UCSD-AML1 (cell line): ENCODE data around the gene NR2E1.

Source experiments
- DNase-seq: peaks from one replicate; lab custom pipeline; 2025; ENCODE audit not compliant: unreplicated experiment; lab: John Stamatoyannopoulos, UW

Gene NR2E1

GRCh38 chr6:108165714-108166663, at the start of gene NR2E1:
NR2E1 (plus strand) TSS chr6:108166022; CDS start chr6:108166766, 744 bp downstream.
- DNase-seq = no peak

- DNase-seq = no peak
These were observed 49.0 kb upstream of the NR2E1 start for GRCh38 chr6:108116546-108117426.

- peak; percentile 48 for DNase-seq
These were observed 48.1 kb upstream of the NR2E1 start for GRCh38 chr6:108117427-108118358.

GRCh38 chr6:108118359-108118724, 47.5 kb upstream of the NR2E1 start:
- no peak for DNase-seq

GRCh38 chr6:108118810-108119768, 46.7 kb upstream of the NR2E1 start:
- DNase-seq = no peak

GRCh38 chr6:108119769-108120141, 46.1 kb upstream of the NR2E1 start:
- no peak for DNase-seq

- DNase-seq = no peak
These were observed 45.5 kb upstream of the NR2E1 start for GRCh38 chr6:108120311-108120710.

- DNase-seq = no peak
These were observed 44.2 kb upstream of the NR2E1 start for GRCh38 chr6:108121612-108122011.

- no peak for DNase-seq
These were observed 42.3 kb upstream of the NR2E1 start for GRCh38 chr6:108123481-108123929.

GRCh38 chr6:108123946-108124345, 41.9 kb upstream of the NR2E1 start:
- no peak for DNase-seq

GRCh38 chr6:108127056-108127455, 38.8 kb upstream of the NR2E1 start:
- no peak for DNase-seq

- DNase-seq = no peak
These were observed 38.0 kb upstream of the NR2E1 start for GRCh38 chr6:108127826-108128225.

GRCh38 chr6:108130262-108130661, 35.6 kb upstream of the NR2E1 start:
- no peak for DNase-seq

- no peak for DNase-seq
These were observed 33.0 kb upstream of the NR2E1 start for GRCh38 chr6:108132863-108133262.

- DNase-seq = peak; percentile 31
These were observed 32.1 kb upstream of the NR2E1 start for GRCh38 chr6:108133594-108134179.

- no peak for DNase-seq
These were observed 31.4 kb upstream of the NR2E1 start for GRCh38 chr6:108134213-108134970.

GRCh38 chr6:108142240-108142639, 23.6 kb upstream of the NR2E1 start:
- DNase-seq = no peak

- DNase-seq = no peak
These were observed 20.2 kb upstream of the NR2E1 start for GRCh38 chr6:108145639-108146038.
